Measurements from ENCODE around the gene WWOX.

The WWOX gene

GRCh38 chr16:78895681-78896080, 796.2 kb downstream of the WWOX start:
- DNase-seq: no peak

GRCh38 chr16:78896280-78896679, 796.8 kb downstream of the WWOX start:
- DNase-seq: peak; percentile 23

- no peak for DNase-seq
Observed at GRCh38 chr16:78897299-78897698, 797.8 kb downstream of the WWOX start.

GRCh38 chr16:78900044-78900811, 800.8 kb downstream of the WWOX start:
- DNase-seq: no peak

GRCh38 chr16:78900966-78901365, 801.5 kb downstream of the WWOX start:
- no peak for DNase-seq

- DNase-seq: no peak
Observed at GRCh38 chr16:78902321-78902720, 802.9 kb downstream of the WWOX start.

- DNase-seq: no peak
Observed at GRCh38 chr16:78903237-78903636, 803.8 kb downstream of the WWOX start.

- no peak for DNase-seq
Observed at GRCh38 chr16:78903843-78904242, 804.4 kb downstream of the WWOX start.

GRCh38 chr16:78906135-78906534, 806.7 kb downstream of the WWOX start:
- no peak for DNase-seq

- no peak for DNase-seq
Observed at GRCh38 chr16:78909226-78909625, 809.8 kb downstream of the WWOX start.

GRCh38 chr16:78915811-78916345, 816.4 kb downstream of the WWOX start:
- no peak for DNase-seq

- no peak for DNase-seq
Observed at GRCh38 chr16:78916928-78917545, 817.6 kb downstream of the WWOX start.

GRCh38 chr16:78918805-78919305, 819.4 kb downstream of the WWOX start:
- no peak for DNase-seq

- DNase-seq: no peak
Observed at GRCh38 chr16:78919852-78920251, 820.4 kb downstream of the WWOX start.

GRCh38 chr16:78920621-78921020, 821.2 kb downstream of the WWOX start:
- DNase-seq: no peak

- peak; percentile 23 for DNase-seq
Observed at GRCh38 chr16:78925083-78925767, 825.8 kb downstream of the WWOX start.

- DNase-seq: no peak
Observed at GRCh38 chr16:78926723-78927210, 827.3 kb downstream of the WWOX start.

GRCh38 chr16:78927766-78928165, 828.3 kb downstream of the WWOX start:
- no peak for DNase-seq

GRCh38 chr16:78929841-78930240, 830.4 kb downstream of the WWOX start:
- DNase-seq: no peak

GRCh38 chr16:78930561-78930960, 831.1 kb downstream of the WWOX start:
- DNase-seq: no peak

GRCh38 chr16:78931267-78931666, 831.8 kb downstream of the WWOX start:
- no peak for DNase-seq

GRCh38 chr16:78931678-78932077, 832.2 kb downstream of the WWOX start:
- no peak for DNase-seq

- DNase-seq: no peak
Observed at GRCh38 chr16:78932355-78932943, 833.0 kb downstream of the WWOX start.

Data from CD4-positive, alpha-beta T cell treated with Interferon gamma for 1 hour (primary cell).